T47D (cell line): Measurements from ENCODE around the gene SCN2B.
"Not testable (repeated sequence)": the region's sequence is repeated elsewhere in the genome, so short reads cannot be mapped to it uniquely, and the experiment has no call there.

Source experiments
- DNase-seq, 2 experiments: peaks; one replicate each; pipeline versions ENCODE4 v3.0.0 to v3.0.0-alpha.2; 2011 to 2012; ENCODE audit warnings: low read depth in 1 of 2, low spot score in 1 of 2
- JUND ChIP-seq: IDR thresholded peaks from 2 replicates; pipeline ENCODE4 v1.6.1; 2012; ENCODE audit warnings: low read depth
- in situ Hi-C: cut with HindIII; loops from 2 replicates; pipeline ENCODE4 v1.10.0; 2016; ENCODE audit warnings: low sequenced_read_pairs, low pct_unique_long_range_greater_than_20kb

SCN2B gene

GRCh38 chr11:118201966-118202365 is 25.5 kb upstream of the SCN2B start:
- TF ChIP-seq JUND: no peak
- in situ Hi-C loops: no loop called here

GRCh38 chr11:118200901-118201680 is 24.7 kb upstream of the SCN2B start:
- in situ Hi-C loops: no loop called here
- TF ChIP-seq JUND: no peak
- DNase-seq: no peak

More at GRCh38 chr11:118201966-118202365, 25.5 kb upstream of the SCN2B start:
- DNase-seq: no peak

GRCh38 chr11:118200497-118200896 is 24.1 kb upstream of the SCN2B start:
- DNase-seq: no peak
- TF ChIP-seq JUND: no peak
- in situ Hi-C loops: no loop called here

- TF ChIP-seq JUND: no peak
- in situ Hi-C loops: no loop called here
- no peak for DNase-seq
Measured at GRCh38 chr11:118199135-118199534, 22.7 kb upstream of the SCN2B start.

GRCh38 chr11:118198370-118198769 is 21.9 kb upstream of the SCN2B start:
- peak; percentile 58 to 69 for DNase-seq
- in situ Hi-C loops: no loop called here
- TF ChIP-seq JUND: no peak

GRCh38 chr11:118194835-118195627 is 18.6 kb upstream of the SCN2B start:
- in situ Hi-C loops: no loop called here
- TF ChIP-seq JUND: no peak
- no peak for DNase-seq

- no peak for TF ChIP-seq JUND
- in situ Hi-C loops: no loop called here
- DNase-seq: no peak
Measured at GRCh38 chr11:118193910-118194566, 17.6 kb upstream of the SCN2B start.

- in situ Hi-C loops, DNase-seq: not testable (repeated sequence)
Measured at GRCh38 chr11:118192817-118193216, 16.4 kb upstream of the SCN2B start.

GRCh38 chr11:118190942-118191506 is 14.6 kb upstream of the SCN2B start:
- in situ Hi-C loops, DNase-seq: not testable (repeated sequence)

- no peak for DNase-seq
- in situ Hi-C loops: no loop called here
- no peak for TF ChIP-seq JUND
Measured at GRCh38 chr11:118186346-118187107, 10.1 kb upstream of the SCN2B start.

GRCh38 chr11:118184784-118185579 is 8.5 kb upstream of the SCN2B start:
- DNase-seq: no peak
- in situ Hi-C loops: no loop called here
- no peak for TF ChIP-seq JUND

- in situ Hi-C loops, DNase-seq: not testable (repeated sequence)
Measured at GRCh38 chr11:118183691-118184090, 7.3 kb upstream of the SCN2B start.
